RWPE1 (cell line): ENCODE measurements around the gene DPY30.

Source experiments
- CTCF ChIA-PET: fragments of 350-600 bp; sonication (Branson Sonifier 250); formaldehyde crosslinking; extraction: SDS; loops from one replicate; lab custom pipeline; 2021; lab: Yijun Ruan, JAX
- POLR2A ChIA-PET: fragments of 400-600 bp; formaldehyde crosslinking; extraction: SDS; loops from one replicate; lab custom pipeline; 2020; ENCODE audit warnings: antibody characterized with exemption; ENCODE audit not compliant: low non-redundant PET; lab: Yijun Ruan, JAX
- DNase-seq: peaks from one replicate; pipeline ENCODE4 v3.0.0; 2012; ENCODE audit warnings: low spot score
- H3K27ac ChIP-seq: fragments of 450-650 bp; 2 replicates; pipeline ENCODE4 v1.5.1; 2017
- TF ChIP-seq, protein P1 (sequence below): fragments of 450-650 bp; conservative IDR thresholded peaks from 2 replicates; pipeline ENCODE4 v1.5.1; 2017; ENCODE audit warnings: low read depth, mild to moderate bottlenecking

DPY30 gene

DNA sequence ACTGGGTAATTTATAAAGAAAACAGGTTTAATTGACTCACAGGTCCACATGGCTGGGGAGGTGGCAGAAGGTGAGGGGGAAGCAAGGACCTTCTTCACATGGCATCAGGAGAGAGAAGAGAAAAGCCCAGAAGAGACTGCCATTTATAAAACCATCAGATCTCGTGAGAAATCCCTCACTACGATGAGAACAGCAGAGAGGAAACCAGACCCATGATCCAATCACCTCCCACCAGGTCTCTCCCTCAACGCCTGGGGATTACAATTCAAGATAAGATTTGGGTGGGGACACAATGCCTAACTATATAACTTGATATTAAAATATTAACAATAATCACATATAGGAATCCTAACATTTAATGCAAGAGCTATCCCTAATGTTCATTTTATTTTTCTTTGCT, 60.6 kb downstream of the DPY30 start:
- POLR2A ChIA-PET = no interaction called here
- H3K27ac ChIP-seq = no peak overlapping the region
- CTCF ChIA-PET = no interaction called here
- DNase-seq = no peak
- TF ChIP-seq, protein P1, sequence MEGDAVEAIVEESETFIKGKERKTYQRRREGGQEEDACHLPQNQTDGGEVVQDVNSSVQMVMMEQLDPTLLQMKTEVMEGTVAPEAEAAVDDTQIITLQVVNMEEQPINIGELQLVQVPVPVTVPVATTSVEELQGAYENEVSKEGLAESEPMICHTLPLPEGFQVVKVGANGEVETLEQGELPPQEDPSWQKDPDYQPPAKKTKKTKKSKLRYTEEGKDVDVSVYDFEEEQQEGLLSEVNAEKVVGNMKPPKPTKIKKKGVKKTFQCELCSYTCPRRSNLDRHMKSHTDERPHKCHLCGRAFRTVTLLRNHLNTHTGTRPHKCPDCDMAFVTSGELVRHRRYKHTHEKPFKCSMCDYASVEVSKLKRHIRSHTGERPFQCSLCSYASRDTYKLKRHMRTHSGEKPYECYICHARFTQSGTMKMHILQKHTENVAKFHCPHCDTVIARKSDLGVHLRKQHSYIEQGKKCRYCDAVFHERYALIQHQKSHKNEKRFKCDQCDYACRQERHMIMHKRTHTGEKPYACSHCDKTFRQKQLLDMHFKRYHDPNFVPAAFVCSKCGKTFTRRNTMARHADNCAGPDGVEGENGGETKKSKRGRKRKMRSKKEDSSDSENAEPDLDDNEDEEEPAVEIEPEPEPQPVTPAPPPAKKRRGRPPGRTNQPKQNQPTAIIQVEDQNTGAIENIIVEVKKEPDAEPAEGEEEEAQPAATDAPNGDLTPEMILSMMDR = no peak

DNA sequence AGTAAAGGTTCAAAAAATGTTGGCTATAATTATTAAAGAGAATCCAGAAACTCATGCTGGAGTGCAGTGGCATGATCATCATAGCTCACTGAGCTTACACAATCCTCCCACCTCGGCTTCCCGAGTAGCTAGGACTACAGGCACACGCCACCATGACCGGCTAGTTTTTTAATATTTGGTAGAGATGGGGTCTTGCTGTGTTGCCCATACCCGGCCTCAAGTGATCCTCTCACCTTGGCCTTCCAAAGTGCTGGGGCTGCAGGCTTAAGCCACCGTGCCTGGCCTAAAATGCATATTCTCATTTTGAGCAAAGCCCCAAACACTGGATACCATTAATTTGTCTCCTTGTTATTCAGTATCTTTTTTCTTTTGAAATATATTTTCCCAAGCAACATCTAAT, 61.2 kb downstream of the DPY30 start:
- ChIA-PET CTCF (no interaction called here), POLR2A (no interaction called here)
- no peak overlapping the region for H3K27ac ChIP-seq
- no peak for DNase-seq
- TF ChIP-seq, protein P1 = no peak
